ENCODE data around the gene ANKRD12.

ANKRD12 gene

DNA sequence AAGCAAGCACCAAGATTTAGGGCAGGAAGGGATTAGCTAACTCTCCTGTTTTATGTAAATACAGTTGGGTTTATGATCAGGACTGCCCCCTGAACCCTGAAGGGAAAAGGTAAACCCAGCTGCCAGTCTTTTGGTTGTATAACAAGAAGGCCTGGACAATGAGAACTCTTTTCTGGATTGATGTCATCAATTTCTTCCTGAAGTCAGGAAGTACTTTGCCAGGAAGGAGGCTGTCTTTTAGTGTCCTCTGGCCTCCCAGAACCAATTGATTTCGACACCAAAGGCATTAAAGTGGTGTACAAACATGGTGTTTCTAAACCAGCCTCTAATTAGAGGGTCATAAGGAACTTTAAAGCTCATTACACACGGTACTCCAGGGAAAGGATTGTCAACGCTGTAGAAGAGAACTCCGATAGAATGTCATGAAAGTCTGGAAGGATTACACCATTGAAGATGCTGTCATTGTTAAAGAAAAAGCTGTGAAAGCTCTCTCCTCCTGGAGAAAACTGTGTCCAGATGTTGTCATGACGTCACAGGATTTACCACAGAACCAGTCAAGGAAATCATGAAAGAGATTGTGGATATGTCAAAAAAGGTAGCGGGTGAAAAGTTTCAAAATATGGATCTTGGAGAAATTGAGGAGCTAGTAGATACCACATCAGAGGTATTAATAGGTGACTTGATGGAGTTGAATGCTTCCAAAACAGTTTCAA lies 78.8 kb downstream of the ANKRD12 start:
- no peaks in the 10 kb centered on the region for H3K9me3 Mint-ChIP-seq
- peaks cover 77% of the 10 kb centered on the region for H3K36me3 Mint-ChIP-seq (ENCODE audit: low read depth)
- no peak overlapping the region for H3K4me3 Mint-ChIP-seq
- no peaks in the 10 kb centered on the region for H3K27me3 Mint-ChIP-seq (ENCODE audit: low read depth)
- TF ChIP-seq, protein P1, sequence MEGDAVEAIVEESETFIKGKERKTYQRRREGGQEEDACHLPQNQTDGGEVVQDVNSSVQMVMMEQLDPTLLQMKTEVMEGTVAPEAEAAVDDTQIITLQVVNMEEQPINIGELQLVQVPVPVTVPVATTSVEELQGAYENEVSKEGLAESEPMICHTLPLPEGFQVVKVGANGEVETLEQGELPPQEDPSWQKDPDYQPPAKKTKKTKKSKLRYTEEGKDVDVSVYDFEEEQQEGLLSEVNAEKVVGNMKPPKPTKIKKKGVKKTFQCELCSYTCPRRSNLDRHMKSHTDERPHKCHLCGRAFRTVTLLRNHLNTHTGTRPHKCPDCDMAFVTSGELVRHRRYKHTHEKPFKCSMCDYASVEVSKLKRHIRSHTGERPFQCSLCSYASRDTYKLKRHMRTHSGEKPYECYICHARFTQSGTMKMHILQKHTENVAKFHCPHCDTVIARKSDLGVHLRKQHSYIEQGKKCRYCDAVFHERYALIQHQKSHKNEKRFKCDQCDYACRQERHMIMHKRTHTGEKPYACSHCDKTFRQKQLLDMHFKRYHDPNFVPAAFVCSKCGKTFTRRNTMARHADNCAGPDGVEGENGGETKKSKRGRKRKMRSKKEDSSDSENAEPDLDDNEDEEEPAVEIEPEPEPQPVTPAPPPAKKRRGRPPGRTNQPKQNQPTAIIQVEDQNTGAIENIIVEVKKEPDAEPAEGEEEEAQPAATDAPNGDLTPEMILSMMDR (IDR thresholded peaks at IDR 0.05; ENCODE audit: unreplicated experiment in 3 of 3), result no peak
- H3K27ac Mint-ChIP-seq, result no peak overlapping the region
- no peaks in the 10 kb centered on the region for H3K4me1 Mint-ChIP-seq

DNA sequence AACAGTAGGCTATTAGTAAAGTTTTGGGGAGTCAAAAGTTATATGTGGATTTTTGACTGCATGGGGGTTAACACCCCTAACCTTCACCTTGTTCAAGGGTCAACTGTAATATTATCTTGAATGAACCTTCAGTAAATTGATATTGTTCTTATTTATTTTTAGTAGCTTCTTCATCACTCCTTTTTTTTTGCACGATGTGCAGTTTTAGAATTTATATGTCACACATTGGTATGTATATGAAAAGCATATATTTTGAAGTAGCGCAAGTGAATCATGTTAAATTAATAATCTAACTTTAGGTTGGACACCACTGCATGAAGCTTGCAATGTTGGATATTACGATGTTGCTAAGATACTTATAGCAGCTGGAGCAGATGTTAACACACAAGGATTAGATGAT lies 79.9 kb downstream of the ANKRD12 start:
- H3K9me3 Mint-ChIP-seq, result no peaks in the 10 kb centered on the region
- peaks cover 81% of the 10 kb centered on the region for H3K36me3 Mint-ChIP-seq (ENCODE audit: low read depth)
- no peaks in the 10 kb centered on the region for H3K27me3 Mint-ChIP-seq (ENCODE audit: low read depth)
- TF ChIP-seq, protein P1 (IDR thresholded peaks at IDR 0.05; ENCODE audit: unreplicated experiment in 3 of 3), result no peak
- H3K4me3 Mint-ChIP-seq, result no peak overlapping the region
- no peak overlapping the region for H3K27ac Mint-ChIP-seq
- no peaks in the 10 kb centered on the region for H3K4me1 Mint-ChIP-seq

DNA sequence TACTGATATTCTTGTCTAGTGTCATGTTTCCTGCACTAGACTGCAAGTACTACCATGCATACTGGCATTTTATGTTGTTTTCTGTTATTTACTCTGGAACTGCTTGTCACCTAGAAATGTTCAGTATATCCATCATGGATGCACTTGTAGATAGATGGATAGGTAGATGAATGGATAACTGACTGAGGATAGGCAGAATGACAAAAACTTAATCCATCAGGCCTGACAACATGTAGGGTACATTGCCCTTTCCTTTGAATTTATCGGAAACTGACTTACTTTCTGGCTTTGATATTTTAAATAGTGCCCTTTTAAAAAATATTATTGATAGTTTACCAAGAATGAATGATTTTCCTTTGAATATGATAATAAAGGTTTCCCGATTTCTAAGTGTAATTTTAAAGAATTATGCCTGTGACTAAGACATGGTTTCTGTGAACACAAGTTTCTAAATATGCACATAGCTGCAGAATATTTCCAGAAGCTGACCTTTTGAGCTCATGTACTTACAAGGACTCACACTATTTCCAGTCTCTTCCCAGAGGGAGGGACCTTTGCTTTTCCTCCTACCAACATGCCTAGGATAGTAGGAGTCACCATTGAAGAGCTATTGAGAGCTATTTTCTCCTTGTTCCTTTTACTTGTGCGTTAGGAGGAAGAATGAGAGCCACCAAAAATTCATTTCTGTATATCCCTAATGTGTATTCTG lies 81.3 kb downstream of the ANKRD12 start:
- TF ChIP-seq, protein P1 (IDR thresholded peaks at IDR 0.05; ENCODE audit: unreplicated experiment in 3 of 3), result no peak
- Mint-ChIP-seq H3K4me1 (no peaks in the 10 kb centered on the region), H3K27me3 (ENCODE audit: low read depth) (no peaks in the 10 kb centered on the region), H3K4me3 (no peak overlapping the region), H3K9me3 (no peaks in the 10 kb centered on the region), H3K36me3 (ENCODE audit: low read depth) (peaks cover 82% of the 10 kb centered on the region), H3K27ac (peak overlapping the region in 1 of 3 experiments; percentile 60)

DNA sequence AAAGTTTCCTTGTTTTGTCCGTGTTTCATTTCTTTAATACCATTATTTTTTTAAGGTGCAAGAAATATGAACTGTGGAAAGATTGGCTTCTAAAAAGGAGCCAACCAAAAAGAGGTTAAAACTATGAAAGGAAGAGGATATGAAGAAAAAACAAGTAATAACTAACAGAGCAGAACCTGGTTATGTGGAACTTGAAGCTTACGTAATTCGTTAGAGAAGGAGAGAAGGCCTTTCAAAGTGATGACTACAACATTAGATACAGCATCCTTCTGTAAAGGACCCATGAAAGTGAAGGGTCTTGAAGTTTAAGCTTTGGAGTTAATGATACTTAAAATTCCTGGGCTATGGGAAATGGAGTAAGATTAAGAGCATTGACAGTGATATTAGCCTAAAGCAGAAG lies 84.5 kb downstream of the ANKRD12 start:
- Mint-ChIP-seq H3K27me3 (ENCODE audit: low read depth) (no peaks in the 10 kb centered on the region), H3K9me3 (no peaks in the 10 kb centered on the region), H3K4me3 (no peak overlapping the region), H3K4me1 (no peaks in the 10 kb centered on the region), H3K27ac (peak overlapping the region in 1 of 3 experiments; percentile 8), H3K36me3 (ENCODE audit: low read depth) (peaks cover 79% of the 10 kb centered on the region)
- TF ChIP-seq, protein P1 (IDR thresholded peaks at IDR 0.05; ENCODE audit: unreplicated experiment in 3 of 3), result no peak

DNA sequence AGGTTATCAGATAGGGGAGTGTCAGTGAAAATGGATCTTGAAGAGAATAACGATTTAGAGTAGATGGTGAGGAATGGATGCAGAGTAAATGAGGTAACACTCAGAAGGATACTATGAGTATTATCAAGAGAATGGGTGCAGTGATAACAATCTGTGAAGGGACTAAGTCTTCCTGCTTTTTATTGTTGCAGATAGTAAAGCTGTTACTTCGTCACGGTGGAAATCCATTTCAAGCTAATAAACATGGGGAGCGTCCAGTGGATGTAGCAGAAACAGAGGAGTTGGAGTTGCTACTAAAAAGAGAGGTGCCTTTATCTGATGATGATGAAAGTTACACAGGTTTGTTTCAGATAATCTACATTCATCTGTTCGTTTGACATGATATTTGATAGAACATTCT lies 85.1 kb downstream of the ANKRD12 start:
- H3K27me3 Mint-ChIP-seq (ENCODE audit: low read depth), result no peaks in the 10 kb centered on the region
- H3K9me3 Mint-ChIP-seq, result no peaks in the 10 kb centered on the region
- H3K4me1 Mint-ChIP-seq, result no peaks in the 10 kb centered on the region
- no peak overlapping the region for H3K4me3 Mint-ChIP-seq
- peaks cover 77% of the 10 kb centered on the region for H3K36me3 Mint-ChIP-seq (ENCODE audit: low read depth)
- TF ChIP-seq, protein P1 (IDR thresholded peaks at IDR 0.05; ENCODE audit: unreplicated experiment in 3 of 3), result no peak
- no peak overlapping the region for H3K27ac Mint-ChIP-seq
